CD4-positive, alpha-beta T cell treated with Interleukin-4 for 4 hours (primary cell): Measurements from ENCODE around the gene DIAPH3.

Experiments
- DNase-seq: peaks from one replicate; pipeline ENCODE4 v3.0.0-alpha.2; 2020

Gene DIAPH3

GRCh38 chr13:59710416-59710815 is 453.3 kb downstream of the DIAPH3 start:
- no peak for DNase-seq

GRCh38 chr13:59706101-59706976 is 457.4 kb downstream of the DIAPH3 start:
- no peak for DNase-seq

- DNase-seq, result no peak
Observed at GRCh38 chr13:59702269-59702668, 461.5 kb downstream of the DIAPH3 start.

- DNase-seq, result no peak
Observed at GRCh38 chr13:59701261-59701660, 462.5 kb downstream of the DIAPH3 start.

- no peak for DNase-seq
Observed at GRCh38 chr13:59700281-59700680, 463.4 kb downstream of the DIAPH3 start.

GRCh38 chr13:59696271-59696670 is 467.5 kb downstream of the DIAPH3 start:
- no peak for DNase-seq

- no peak for DNase-seq
Observed at GRCh38 chr13:59691501-59692066, 472.1 kb downstream of the DIAPH3 start.

- DNase-seq, result no peak
Observed at GRCh38 chr13:59690857-59691500, 472.7 kb downstream of the DIAPH3 start.

GRCh38 chr13:59689057-59689456 is 474.7 kb downstream of the DIAPH3 start:
- DNase-seq, result no peak

GRCh38 chr13:59686798-59687394 is 476.8 kb downstream of the DIAPH3 start:
- no peak for DNase-seq

GRCh38 chr13:59684105-59684504 is 479.6 kb downstream of the DIAPH3 start:
- no peak for DNase-seq

GRCh38 chr13:59681636-59682311 is 482.0 kb downstream of the DIAPH3 start:
- no peak for DNase-seq

GRCh38 chr13:59680429-59681024 is 483.2 kb downstream of the DIAPH3 start:
- peak; percentile 22 for DNase-seq

GRCh38 chr13:59679254-59679653 is 484.5 kb downstream of the DIAPH3 start:
- no peak for DNase-seq

GRCh38 chr13:59677966-59678814 is 485.5 kb downstream of the DIAPH3 start:
- peak; percentile 40 for DNase-seq

GRCh38 chr13:59677430-59677829 is 486.3 kb downstream of the DIAPH3 start:
- no peak for DNase-seq

- DNase-seq, result no peak
Observed at GRCh38 chr13:59674616-59675015, 489.1 kb downstream of the DIAPH3 start.

- no peak for DNase-seq
Observed at GRCh38 chr13:59673286-59673685, 490.4 kb downstream of the DIAPH3 start.

- DNase-seq, result no peak
Observed at GRCh38 chr13:59672445-59672844, 491.3 kb downstream of the DIAPH3 start.

GRCh38 chr13:59671881-59672280 is 491.8 kb downstream of the DIAPH3 start:
- DNase-seq, result no peak

- DNase-seq, result no peak
Observed at GRCh38 chr13:59666504-59666903, 497.2 kb downstream of the DIAPH3 start.

- DNase-seq, result no peak
Observed at GRCh38 chr13:59665732-59666131, 498.0 kb downstream of the DIAPH3 start.
